Measurements from ENCODE around the gene SH3RF2. TPM values are rescaled to one million over a fixed set of nuclear protein-coding genes. Genes with fewer than 3 reads are reported as not detected.

The SH3RF2 gene
- total and polyA plus RNA-seq, 2 of the 13 experiments (the other 11 are each of a cell fraction or from before 2014, with no cell fraction given): 2.6 to 3.7 TPM

DNA sequence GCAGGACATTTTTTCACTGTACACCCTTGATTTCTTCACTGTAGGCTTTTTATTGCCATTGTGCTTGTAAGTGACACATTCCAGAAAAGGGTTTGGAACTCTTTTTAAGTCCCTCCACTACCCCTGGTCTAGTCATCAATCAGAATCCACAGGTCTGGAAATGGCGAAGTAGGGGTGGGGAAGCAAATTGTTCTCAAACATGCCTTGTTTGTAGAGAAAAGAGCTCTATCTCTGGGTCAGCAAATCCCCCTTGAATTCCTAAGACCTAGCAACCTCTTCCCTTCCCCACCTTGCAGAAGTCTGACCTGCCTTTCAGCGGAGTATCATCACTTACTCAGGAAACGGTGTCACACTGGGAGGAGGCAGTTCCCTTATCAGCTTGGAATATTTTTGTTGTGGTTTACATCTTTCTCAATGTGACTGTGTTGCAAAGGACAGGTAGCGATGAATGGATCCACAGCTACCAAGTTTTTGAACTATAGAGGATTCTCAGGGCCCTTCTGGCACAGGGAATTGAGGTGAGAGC lies 3.2 kb downstream of the SH3RF2 start:
- POLR2A ChIA-PET: no interaction called here
- no peak for DNase-seq (ENCODE audit: low spot score)
- Histone ChIP-seq H4K20me1 (ENCODE audit: insufficient read depth, low read length) (no peaks in the 10 kb centered on the region), H3K36me3 (replicated peaks in 1 of 2; ENCODE audit: control insufficient read depth in 1 of 2, insufficient read depth in 2 of 2, low read length in 2 of 2) (no peaks in the 10 kb centered on the region), H3K4me1 (ENCODE audit: insufficient read depth, low read length) (peaks cover 88% of the 10 kb centered on the region), H3K27ac (ENCODE audit: extremely low read length, insufficient read depth, low read length) (no peak overlapping the region), H3K27me3 (ENCODE audit: control insufficient read depth in 1 of 2, insufficient read depth in 2 of 2, low read length in 2 of 2) (no peaks in the 10 kb centered on the region), H3K79me2 (ENCODE audit: insufficient read depth, low read length) (peaks cover 2% of the 10 kb centered on the region), H3K4me2 (ENCODE audit: low read depth, low read length) (peak overlapping the region; percentile 85; the same call in 1 of the 2 replicates), H3K9ac (ENCODE audit: insufficient read depth, low read depth, low read length) (no peak overlapping the region), H3K4me3 (replicated peaks in 1 of 3; ENCODE audit: insufficient read depth in 1 of 3, low read depth in 2 of 3, low read length in 3 of 3) (no peak overlapping the region), H3K9me3 (ENCODE audit: low read length) (no peaks in the 10 kb centered on the region), H2AFZ (ENCODE audit: low read length) (no peak overlapping the region)
- WGBS (ENCODE audit: low lambda C conversion rate): 87% methylated on average over 4 of the region's 4 CpGs
- no peak for ATAC-seq
- in situ Hi-C loops (cut with HindIII; ENCODE audit: extremely low pct_ligation_motif_present, low pct_unique_long_range_greater_than_20kb): loop anchor here (5.0 kb wide), 1 partner anchor 43 kb away; no protein-coding TSS in a partner anchor
- intact Hi-C loops (cut with micrococcal nuclease; ENCODE audit: unreplicated experiment): loop anchor here (5.0 kb wide), 2 partner anchors 88 to 102 kb away; partner anchors contain the start of gene PRELID2
- CTCF ChIA-PET (ENCODE audit: low intra/inter-chr PET ratio, low total read pairs): no interaction called here
- no peak for FAIRE-seq
- TF ChIP-seq CREB1 (IDR thresholded peaks at IDR 0.05) (no peak), CREB1 (CRISPR knock-in tag; IDR thresholded peaks at IDR 0.05) (no peak), REL (CRISPR knock-in tag; conservative IDR thresholded peaks at IDR 0.05) (no peak), JUN (CRISPR knock-in tag; IDR thresholded peaks at IDR 0.05) (no peak), ZNF546 (CRISPR knock-in tag; conservative IDR thresholded peaks at IDR 0.05) (no peak), BATF2 (CRISPR knock-in tag; IDR thresholded peaks at IDR 0.05) (no peak), ZNF770 (CRISPR knock-in tag; IDR thresholded peaks at IDR 0.05) (no peak), ZBTB2 (CRISPR knock-in tag; IDR thresholded peaks at IDR 0.05; ENCODE audit: low read depth) (no peak), ZBTB8A (CRISPR knock-in tag; IDR thresholded peaks at IDR 0.05; ENCODE audit: borderline replicate concordance, low read depth) (no peak), TOE1 (CRISPR knock-in tag; IDR thresholded peaks at IDR 0.05) (no peak), RCOR2 (CRISPR knock-in tag; IDR thresholded peaks at IDR 0.05) (no peak), ZNF296 (CRISPR knock-in tag; conservative IDR thresholded peaks at IDR 0.05) (no peak), MIER2 (CRISPR knock-in tag; IDR thresholded peaks at IDR 0.05) (no peak), REST (IDR thresholded peaks at IDR 0.05; ENCODE audit: borderline replicate concordance in 1 of 2, low read depth in 1 of 2, low read length in 2 of 2) (no peak)
- TF ChIP-seq, protein P1, sequence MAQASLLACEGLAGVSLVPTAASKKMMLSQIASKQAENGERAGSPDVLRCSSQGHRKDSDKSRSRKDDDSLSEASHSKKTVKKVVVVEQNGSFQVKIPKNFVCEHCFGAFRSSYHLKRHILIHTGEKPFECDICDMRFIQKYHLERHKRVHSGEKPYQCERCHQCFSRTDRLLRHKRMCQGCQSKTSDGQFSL (CRISPR knock-in tag; IDR thresholded peaks at IDR 0.05): no peak
- no TSS peak for BruUV-seq (replicated peaks)
